GM13976 (cell line): ENCODE results near the gene NEBL.

ENCODE experiments used
- DNase-seq: peaks from one replicate; pipeline ENCODE4 v3.0.0; 2012; ENCODE audit warnings: low spot score
- CTCF ChIP-seq: IDR thresholded peaks from 2 replicates; pipeline ENCODE4 v1.5.1; 2012; ENCODE audit warnings: borderline replicate concordance, mild to moderate bottlenecking; ENCODE audit not compliant: insufficient read depth; ENCODE audit errors: extremely low read depth, missing control alignments, control extremely low read depth
- in situ Hi-C: fragments of 300-500 bp; cut with MboI; formaldehyde crosslinking; loops from one replicate; pipeline ENCODE4 v1.12.0; 2022; ENCODE audit warnings: low sequenced_read_pairs, mixed read lengths, inconsistent platforms; ENCODE audit not compliant: unreplicated experiment

The NEBL gene

GRCh38 chr10:20908391-20908790, 11.3 kb upstream of the NEBL start:
- DNase-seq, result no peak
- in situ Hi-C loops, result no loop called here
- no peak for TF ChIP-seq CTCF

GRCh38 chr10:20903635-20904390, 6.7 kb upstream of the NEBL start:
- no peak for DNase-seq
- in situ Hi-C loops, result no loop called here
- TF ChIP-seq CTCF, result no peak

- in situ Hi-C loops, result no loop called here
- TF ChIP-seq CTCF, result no peak
Observed at GRCh38 chr10:20901110-20901509, 4.0 kb upstream of the NEBL start.

GRCh38 chr10:20898866-20899535, 1.9 kb upstream of the NEBL start:
- in situ Hi-C loops, result no loop called here
- DNase-seq, result no peak
- no peak for TF ChIP-seq CTCF

More at GRCh38 chr10:20901110-20901509, 4.0 kb upstream of the NEBL start:
- no peak for DNase-seq

- in situ Hi-C loops, result no loop called here
- DNase-seq, result no peak
- TF ChIP-seq CTCF, result no peak
Observed at GRCh38 chr10:20893297-20893696, 3.8 kb downstream of the NEBL start.

- DNase-seq, result no peak
- TF ChIP-seq CTCF, result no peak
- in situ Hi-C loops, result no loop called here
Observed at GRCh38 chr10:20892796-20893195, 4.3 kb downstream of the NEBL start.
